HepG2 (cell line): ENCODE measurements around the gene KISS1.

Experiments used
- KMT2B ChIP-seq: IDR thresholded peaks from 2 replicates; pipeline ENCODE4 v1.6.1; 2016; ENCODE audit warnings: missing genetic modification reagents, missing compliant biosample characterization
- MEIS1 ChIP-seq: sonication (generic); formaldehyde crosslinking; IDR thresholded peaks from 2 replicates; pipeline ENCODE4 v1.9.0; 2021; ENCODE audit warnings: mild to moderate bottlenecking, missing genetic modification reagents, moderate library complexity, borderline replicate concordance
- TF ChIP-seq, protein P1 (sequence below): sonication (generic); formaldehyde crosslinking; IDR thresholded peaks from 2 replicates; pipeline ENCODE4 v1.5.0; 2020; ENCODE audit warnings: mild to moderate bottlenecking, missing genetic modification reagents, moderate library complexity

DNA sequence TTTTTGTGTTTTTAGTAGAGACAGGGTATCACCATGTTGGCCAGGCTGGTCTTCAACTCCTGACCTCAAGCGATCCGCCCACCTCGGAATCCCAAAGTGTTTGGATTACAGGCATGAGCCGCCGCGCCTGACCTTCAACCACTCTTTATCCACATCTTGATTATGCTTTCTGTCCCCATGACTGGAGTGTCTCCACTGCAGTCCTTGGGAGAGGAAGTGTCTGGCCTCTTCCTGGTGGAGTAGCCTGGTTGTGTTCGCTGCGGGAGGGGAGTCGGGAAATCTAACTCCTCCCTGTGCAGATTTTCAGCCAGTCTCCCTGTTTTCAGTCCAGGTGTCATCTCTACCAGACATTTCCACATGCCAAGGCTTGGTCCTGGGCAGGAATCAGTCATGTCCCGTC is 9.7 kb downstream of the KISS1 start:
- no peak for TF ChIP-seq MEIS1
- TF ChIP-seq KMT2B (CRISPR knock-in tag), result no peak
- TF ChIP-seq, protein P1, sequence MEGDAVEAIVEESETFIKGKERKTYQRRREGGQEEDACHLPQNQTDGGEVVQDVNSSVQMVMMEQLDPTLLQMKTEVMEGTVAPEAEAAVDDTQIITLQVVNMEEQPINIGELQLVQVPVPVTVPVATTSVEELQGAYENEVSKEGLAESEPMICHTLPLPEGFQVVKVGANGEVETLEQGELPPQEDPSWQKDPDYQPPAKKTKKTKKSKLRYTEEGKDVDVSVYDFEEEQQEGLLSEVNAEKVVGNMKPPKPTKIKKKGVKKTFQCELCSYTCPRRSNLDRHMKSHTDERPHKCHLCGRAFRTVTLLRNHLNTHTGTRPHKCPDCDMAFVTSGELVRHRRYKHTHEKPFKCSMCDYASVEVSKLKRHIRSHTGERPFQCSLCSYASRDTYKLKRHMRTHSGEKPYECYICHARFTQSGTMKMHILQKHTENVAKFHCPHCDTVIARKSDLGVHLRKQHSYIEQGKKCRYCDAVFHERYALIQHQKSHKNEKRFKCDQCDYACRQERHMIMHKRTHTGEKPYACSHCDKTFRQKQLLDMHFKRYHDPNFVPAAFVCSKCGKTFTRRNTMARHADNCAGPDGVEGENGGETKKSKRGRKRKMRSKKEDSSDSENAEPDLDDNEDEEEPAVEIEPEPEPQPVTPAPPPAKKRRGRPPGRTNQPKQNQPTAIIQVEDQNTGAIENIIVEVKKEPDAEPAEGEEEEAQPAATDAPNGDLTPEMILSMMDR (CRISPR knock-in tag), result no peak
